IMR-90 (cell line): ENCODE results near the gene RUNX2. TPM values are rescaled to one million over a fixed set of nuclear protein-coding genes. Genes with fewer than 3 reads are reported as not detected.

ENCODE experiments used
- ATAC-seq: fragments of 200-7000 bp; cut with Tn5 transposase; 2 replicates; pipeline ENCODE4 v1.9.1; 2020; ENCODE audit warnings: low read depth, mild to moderate bottlenecking, moderate library complexity
- BruUV-seq: library from RNA; stranded (reverse); fragments of 400-500 nt; replicated peaks from 2 replicates; lab custom pipeline; 2021; lab: Mats Ljungman, UMichigan
- CTCF ChIA-PET: fragments of 300-600 bp; formaldehyde crosslinking; extraction: SDS; loops from one replicate; lab custom pipeline; 2021; ENCODE audit warnings: antibody characterized with exemption; lab: Yijun Ruan, JAX
- POLR2A ChIA-PET: fragments of 300-600 bp; sonication (Branson Sonifier 250); formaldehyde crosslinking; loops from one replicate; lab custom pipeline; 2022; ENCODE audit warnings: antibody characterized with exemption; ENCODE audit not compliant: unreplicated experiment; lab: Charles Lee
- DNase-seq: peaks from one replicate; pipeline ENCODE4 v3.0.0; 2013
- H2AFZ ChIP-seq: replicated peaks from 2 replicates; pipeline ENCODE3; 2013; ENCODE audit warnings: low read length, mild to moderate bottlenecking; ENCODE audit not compliant: poor library complexity
- H2AK5ac ChIP-seq: 2 replicates; pipeline ENCODE4 v1.6.1; 2013; ENCODE audit warnings: low read depth, low read length, inconsistent platforms
- H2AK9ac ChIP-seq: replicated peaks from 2 replicates; pipeline ENCODE3; 2013; ENCODE audit warnings: mild to moderate bottlenecking, low read depth, low read length, moderate library complexity; ENCODE audit not compliant: poor library complexity
- H2BK120ac ChIP-seq: 2 replicates; pipeline ENCODE4 v1.6.1; 2013; ENCODE audit warnings: low read depth, low read length, inconsistent platforms
- H2BK15ac ChIP-seq: 3 replicates; pipeline ENCODE4 v1.6.1; 2013; ENCODE audit warnings: low read depth, low read length, inconsistent platforms
- H2BK20ac ChIP-seq: 2 replicates; pipeline ENCODE4 v1.6.1; 2013; ENCODE audit warnings: low read depth, mild to moderate bottlenecking, inconsistent platforms, low read length, moderate library complexity
- H2BK5ac ChIP-seq: 2 replicates; pipeline ENCODE4 v1.6.1; 2013; ENCODE audit warnings: mild to moderate bottlenecking, low read depth, low read length, inconsistent platforms; ENCODE audit not compliant: poor library complexity, severe bottlenecking
- H3K14ac ChIP-seq: replicated peaks from 2 replicates; pipeline ENCODE4 v1.6.1; 2013; ENCODE audit warnings: low read depth, low read length, inconsistent platforms
- H3K18ac ChIP-seq: 2 replicates; pipeline ENCODE4 v1.6.1; 2013; ENCODE audit warnings: low read depth, low read length, control low read depth
- H3K23ac ChIP-seq: 2 replicates; pipeline ENCODE4 v1.6.1; 2013; ENCODE audit warnings: low read depth, low read length, inconsistent platforms
- H3K27ac ChIP-seq: 2 replicates; pipeline ENCODE4 v1.5.1; 2013; ENCODE audit warnings: mild to moderate bottlenecking, control low read depth, low read length; ENCODE audit not compliant: insufficient read depth
- H3K27me3 ChIP-seq: 2 replicates; pipeline ENCODE4 v1.6.1; 2013; ENCODE audit warnings: low read length; ENCODE audit not compliant: control insufficient read depth, insufficient read depth
- H3K36me3 ChIP-seq: 2 replicates; pipeline ENCODE4 v1.6.1; 2013; ENCODE audit warnings: low read length, mixed read lengths; ENCODE audit not compliant: control insufficient read depth, insufficient read depth
- H3K4ac ChIP-seq: 2 replicates; pipeline ENCODE4 v1.6.1; 2013; ENCODE audit warnings: low read depth, low read length, inconsistent platforms
- H3K4me1 ChIP-seq: 2 replicates; pipeline ENCODE4 v1.6.1; 2013; ENCODE audit warnings: low read length, mixed read lengths; ENCODE audit not compliant: control insufficient read depth, insufficient read depth
- H3K4me2 ChIP-seq: 2 replicates; pipeline ENCODE4 v1.6.1; 2013; ENCODE audit warnings: low read depth, mild to moderate bottlenecking, control low read depth, low read length, moderate library complexity
- H3K4me3 ChIP-seq: 2 replicates; pipeline ENCODE4 v1.5.1; 2013; ENCODE audit warnings: low read depth, mild to moderate bottlenecking, control low read depth, low read length, moderate library complexity; ENCODE audit not compliant: insufficient read depth
- H3K56ac ChIP-seq: 2 replicates; pipeline ENCODE4 v1.6.1; 2013; ENCODE audit warnings: low read length, inconsistent platforms; ENCODE audit not compliant: insufficient read depth; ENCODE audit errors: extremely low read depth
- H3K79me1 ChIP-seq, 2 experiments: 2 replicates each; pipeline ENCODE4 v1.6.1; 2013; ENCODE audit warnings: low read length in 2 of 2, inconsistent platforms in 1 of 2, low read depth in 1 of 2
- H3K9ac ChIP-seq: 2 replicates; pipeline ENCODE4 v1.6.1; 2013; ENCODE audit warnings: low read depth, low read length, control low read depth
- H3K9me1 ChIP-seq: 2 replicates; pipeline ENCODE4 v1.6.1; 2013; ENCODE audit warnings: low read length, inconsistent platforms; ENCODE audit not compliant: insufficient read depth
- H3K9me3 ChIP-seq: 2 replicates; pipeline ENCODE4 v1.6.1; 2013; ENCODE audit warnings: low read length; ENCODE audit not compliant: control insufficient read depth, insufficient read depth
- H4K20me1 ChIP-seq: 2 replicates; pipeline ENCODE4 v1.6.1; 2013; ENCODE audit warnings: low read length, inconsistent platforms; ENCODE audit not compliant: insufficient read depth
- H4K5ac ChIP-seq: 2 replicates; pipeline ENCODE4 v1.6.1; 2013; ENCODE audit warnings: mild to moderate bottlenecking, low read depth, low read length, control low read depth
- H4K8ac ChIP-seq, 2 experiments: 2 replicates each; pipeline ENCODE4 v1.6.1; 2013; ENCODE audit warnings: low read depth in 2 of 2, low read length in 2 of 2, control low read depth in 1 of 2, inconsistent platforms in 1 of 2
- H4K91ac ChIP-seq: 2 replicates; pipeline ENCODE4 v1.6.1; 2013; ENCODE audit warnings: low read depth, low read length, inconsistent platforms; ENCODE audit not compliant: insufficient read depth
- CEBPB ChIP-seq: IDR thresholded peaks from 2 replicates; pipeline ENCODE4 v1.6.1; 2012; ENCODE audit warnings: low read depth, low read length, improper control_type of control experiment
- CHD1 ChIP-seq: IDR thresholded peaks from 2 replicates; pipeline ENCODE4 v1.6.1; 2012; ENCODE audit warnings: low read depth, low read length, improper control_type of control experiment
- WGBS, 2 experiments: methylation state at CpG; one replicate each; pipeline versions ENCODE4 v1.1.5 to v1.1.7; 2013; ENCODE audit warnings: missing lambda C conversion rate in 2 of 2; ENCODE audit not compliant: insufficient read length in 1 of 2; ENCODE audit errors: extremely low coverage in 2 of 2; 5-methylcytosine and 5-hydroxymethylcytosine counted together
- dilution Hi-C: fragments of 300-500 bp; cut with HindIII; formaldehyde crosslinking; loops from one replicate; pipeline ENCODE4 v1.14.3; 2018; ENCODE audit warnings: low sequenced_read_pairs; ENCODE audit not compliant: unreplicated experiment
- in situ Hi-C: fragments of 300-500 bp; cut with MboI; formaldehyde crosslinking; loops from 3 replicates; pipeline ENCODE4 v1.14.3; 2019; ENCODE audit warnings: low sequenced_read_pairs, inconsistent platforms, mixed read lengths
- intact Hi-C: fragments of 100-400 bp; cut with micrococcal nuclease; formaldehyde crosslinking; loops from 2 replicates; pipeline ENCODE4 v1.10.0; 2022
- polyA plus RNA-seq, 3 experiments: library from polyadenylated mRNA; depleted of rRNA; stranded (reverse); fragments of >200 nt; gene quantifications; 2 replicates each; pipeline ENCODE4 v1.2.3, GENCODE V29; 2012; ENCODE audit warnings: low replicate concordance in 1 of 3
- total RNA-seq: library from RNA; depleted of rRNA; stranded (reverse); fragments of >200 nt; gene quantifications from 2 replicates; pipeline ENCODE4 v1.2.3, GENCODE V29; 2012
- TF ChIP-seq, protein P1 (sequence below): conservative IDR thresholded peaks from 2 replicates; pipeline ENCODE4 v1.5.1; 2012; ENCODE audit warnings: mild to moderate bottlenecking, low read depth, low read length, improper control_type of control experiment

Gene RUNX2
- total and polyA plus RNA-seq, 2 of the 4 experiments (the other 2 are of a cell fraction): 2.3 to 4.7 TPM

DNA sequence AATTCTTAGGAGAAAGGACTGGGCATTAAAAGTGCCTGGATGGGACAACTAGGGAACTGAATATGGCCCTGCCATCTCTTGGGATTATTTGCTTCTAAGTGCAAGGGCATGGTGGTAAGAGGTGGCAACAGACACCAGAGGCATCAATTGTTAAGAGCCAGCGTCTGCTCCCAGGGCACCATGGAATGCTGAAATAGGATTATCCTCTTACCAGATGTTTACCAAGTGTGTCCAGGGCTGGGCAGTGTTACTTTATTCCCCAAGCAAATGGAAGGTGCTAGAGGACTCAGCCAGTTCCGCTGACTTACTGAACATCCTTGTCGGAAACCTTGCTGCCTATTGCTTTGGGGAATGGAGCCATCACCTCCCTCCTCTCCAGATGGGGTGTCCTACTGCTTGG is 323.2 kb downstream of the RUNX2 start:
- Histone ChIP-seq H2AFZ (peak overlapping the region; percentile 53), H3K9ac (no peak overlapping the region), H2AK9ac (peak overlapping the region; percentile 79), H3K9me1 (peaks cover 24% of the 10 kb centered on the region), H3K4me3 (no peak overlapping the region), H2BK5ac (peak overlapping the region; percentile 59), H2BK15ac (peak overlapping the region; percentile 49; the same call in 2 of the 3 replicates), H3K18ac (peak overlapping the region; percentile 69; the same call in 1 of the 2 replicates), H3K27ac (peak overlapping the region; percentile 17), H4K91ac (peak overlapping the region; percentile 89), H2BK20ac (peak overlapping the region; percentile 94), H2AK5ac (peak overlapping the region; percentile 99), H3K14ac (peak overlapping the region; percentile 84), H3K9me3 (no peaks in the 10 kb centered on the region), H3K56ac (peak overlapping the region; percentile 76; the same call in 1 of the 2 replicates), H4K5ac (peak overlapping the region; percentile 1; the same call in 1 of the 2 replicates), H3K4ac (peak overlapping the region; percentile 96), H4K8ac (peak overlapping the region; percentile 48 to 70), H3K23ac (peak overlapping the region; percentile 92), H3K36me3 (no peaks in the 10 kb centered on the region), H3K4me1 (peaks cover 25% of the 10 kb centered on the region), H4K20me1 (no peaks in the 10 kb centered on the region), H3K79me1 (peaks cover 0 to 16% of the 10 kb centered on the region in 2 experiments; a peak in 2 of 4 replicates), H2BK120ac (peak overlapping the region; percentile 97), H3K27me3 (no peaks in the 10 kb centered on the region), H3K4me2 (no peak overlapping the region)
- no peak for DNase-seq
- ChIA-PET CTCF (no interaction called here), POLR2A (no interaction called here)
- no CpG with 5 or more reads among the region's 3 CpGs for WGBS, 2 experiments
- intact Hi-C loops: no loop called here
- BruUV-seq: no TSS peak
- dilution Hi-C loops: no loop called here
- in situ Hi-C loops: no loop called here
- ATAC-seq: no peak
- no peak for TF ChIP-seq CHD1
- TF ChIP-seq, protein P1, sequence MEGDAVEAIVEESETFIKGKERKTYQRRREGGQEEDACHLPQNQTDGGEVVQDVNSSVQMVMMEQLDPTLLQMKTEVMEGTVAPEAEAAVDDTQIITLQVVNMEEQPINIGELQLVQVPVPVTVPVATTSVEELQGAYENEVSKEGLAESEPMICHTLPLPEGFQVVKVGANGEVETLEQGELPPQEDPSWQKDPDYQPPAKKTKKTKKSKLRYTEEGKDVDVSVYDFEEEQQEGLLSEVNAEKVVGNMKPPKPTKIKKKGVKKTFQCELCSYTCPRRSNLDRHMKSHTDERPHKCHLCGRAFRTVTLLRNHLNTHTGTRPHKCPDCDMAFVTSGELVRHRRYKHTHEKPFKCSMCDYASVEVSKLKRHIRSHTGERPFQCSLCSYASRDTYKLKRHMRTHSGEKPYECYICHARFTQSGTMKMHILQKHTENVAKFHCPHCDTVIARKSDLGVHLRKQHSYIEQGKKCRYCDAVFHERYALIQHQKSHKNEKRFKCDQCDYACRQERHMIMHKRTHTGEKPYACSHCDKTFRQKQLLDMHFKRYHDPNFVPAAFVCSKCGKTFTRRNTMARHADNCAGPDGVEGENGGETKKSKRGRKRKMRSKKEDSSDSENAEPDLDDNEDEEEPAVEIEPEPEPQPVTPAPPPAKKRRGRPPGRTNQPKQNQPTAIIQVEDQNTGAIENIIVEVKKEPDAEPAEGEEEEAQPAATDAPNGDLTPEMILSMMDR: no peak
- TF ChIP-seq CEBPB: no peak
